GM18498 (cell line): ENCODE results near the gene MLH1.
"Not testable (repeated sequence)": the region's sequence is repeated elsewhere in the genome, so short reads cannot be mapped to it uniquely, and the experiment has no call there.

Experiments used
- ATAC-seq: cut with Tn5 transposase; IDR thresholded peaks from one replicate; pipeline ENCODE4 v1.9.1; 2021; ENCODE audit warnings: mild to moderate bottlenecking, moderate library complexity; ENCODE audit not compliant: unreplicated experiment

MLH1 gene

DNA sequence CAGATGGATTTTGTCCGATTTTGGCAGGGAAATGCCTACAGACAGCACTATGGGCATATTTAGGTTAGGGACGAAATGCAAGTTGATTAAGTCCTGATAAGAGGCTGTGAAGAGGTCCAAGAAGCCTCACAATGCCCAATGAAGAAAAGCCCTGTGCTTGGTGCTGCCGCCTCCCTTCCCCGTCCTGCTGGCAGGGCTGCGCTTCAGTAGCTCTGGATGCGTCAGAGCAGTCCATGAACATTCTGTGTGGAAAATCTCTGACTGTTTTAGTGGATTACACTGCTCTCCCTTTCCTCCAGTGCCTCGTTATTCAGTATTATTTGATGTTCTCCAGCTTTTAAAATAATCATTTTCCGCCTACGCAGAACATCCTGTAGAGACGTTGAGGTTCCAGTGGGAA is 39.6 kb downstream of the MLH1 start:
- ATAC-seq, result no peak

- no peak for ATAC-seq
Observed at GRCh38 chr3:37037352-37037751, 44.0 kb downstream of the MLH1 start.

- ATAC-seq, result no peak
Observed at GRCh38 chr3:37039161-37039846, 46.0 kb downstream of the MLH1 start.

DNA sequence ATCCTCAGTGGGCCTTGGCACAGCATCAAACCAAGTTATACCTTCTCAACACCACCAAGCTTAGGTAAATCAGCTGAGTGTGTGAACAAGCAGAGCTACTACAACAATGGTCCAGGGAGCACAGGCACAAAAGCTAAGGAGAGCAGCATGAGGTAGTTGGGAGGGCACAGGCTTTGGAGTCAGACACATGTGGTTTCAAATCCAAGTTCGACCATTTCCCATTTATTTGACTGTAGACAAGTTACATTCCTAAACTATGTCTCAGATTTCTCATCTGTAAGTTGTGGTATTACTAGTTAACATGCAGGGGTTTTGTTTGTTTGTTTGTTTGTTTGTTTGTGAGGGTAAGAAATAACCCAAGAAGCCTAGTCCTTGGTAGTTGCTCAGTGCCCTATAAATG is 46.9 kb downstream of the MLH1 start:
- ATAC-seq, result no peak

- no peak for ATAC-seq
Observed at GRCh38 chr3:37041546-37042195, 48.4 kb downstream of the MLH1 start.

- ATAC-seq, result not testable (repeated sequence)
Observed at GRCh38 chr3:37042712-37043111, 49.4 kb downstream of the MLH1 start.

DNA sequence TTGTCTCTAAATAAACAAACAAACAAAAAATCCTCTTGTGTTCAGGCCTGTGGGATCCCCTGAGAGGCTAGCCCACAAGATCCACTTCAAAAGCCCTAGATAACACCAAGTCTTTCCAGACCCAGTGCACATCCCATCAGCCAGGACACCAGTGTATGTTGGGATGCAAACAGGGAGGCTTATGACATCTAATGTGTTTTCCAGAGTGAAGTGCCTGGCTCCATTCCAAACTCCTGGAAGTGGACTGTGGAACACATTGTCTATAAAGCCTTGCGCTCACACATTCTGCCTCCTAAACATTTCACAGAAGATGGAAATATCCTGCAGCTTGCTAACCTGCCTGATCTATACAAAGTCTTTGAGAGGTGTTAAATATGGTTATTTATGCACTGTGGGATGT is 57.0 kb downstream of the MLH1 start:
- ATAC-seq, result no peak

DNA sequence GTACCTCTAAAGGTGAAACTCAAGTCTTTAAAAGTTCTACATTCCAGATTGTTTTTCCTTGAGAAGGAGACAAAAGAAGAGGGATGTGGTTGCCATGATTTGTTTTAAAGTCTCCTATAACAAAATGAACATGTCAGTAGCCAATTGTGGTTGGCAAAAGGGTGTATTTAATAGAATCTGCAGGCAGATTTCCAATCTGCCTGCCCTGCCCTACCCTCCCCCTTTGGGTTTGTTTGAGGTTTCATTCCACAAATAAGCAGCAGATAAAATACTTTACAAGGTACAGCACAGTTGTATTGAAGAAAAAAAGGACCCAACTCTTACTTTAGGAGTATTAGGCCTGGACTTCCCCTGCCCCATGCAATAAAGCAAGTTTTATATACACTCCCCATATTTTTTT is 59.5 kb downstream of the MLH1 start:
- ATAC-seq, result no peak

DNA sequence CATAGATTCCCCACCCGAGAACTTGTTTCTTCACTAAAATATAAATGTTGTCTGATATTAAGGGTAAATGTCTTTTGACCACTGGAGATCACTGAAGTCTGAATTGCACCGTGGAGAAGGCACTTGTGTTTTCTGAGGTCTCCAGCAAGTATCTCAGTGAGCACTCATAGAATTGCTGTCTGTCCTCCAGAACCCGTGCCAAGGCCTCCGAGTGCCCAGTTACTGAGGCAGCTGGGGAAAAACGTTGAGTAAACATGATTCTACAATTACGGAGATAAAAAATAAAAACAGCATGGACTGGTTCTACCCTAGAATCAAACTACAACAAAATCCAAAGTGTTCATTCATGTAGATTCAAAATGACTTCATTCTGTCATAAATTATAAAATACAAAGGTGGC is 60.0 kb downstream of the MLH1 start:
- no peak for ATAC-seq

DNA sequence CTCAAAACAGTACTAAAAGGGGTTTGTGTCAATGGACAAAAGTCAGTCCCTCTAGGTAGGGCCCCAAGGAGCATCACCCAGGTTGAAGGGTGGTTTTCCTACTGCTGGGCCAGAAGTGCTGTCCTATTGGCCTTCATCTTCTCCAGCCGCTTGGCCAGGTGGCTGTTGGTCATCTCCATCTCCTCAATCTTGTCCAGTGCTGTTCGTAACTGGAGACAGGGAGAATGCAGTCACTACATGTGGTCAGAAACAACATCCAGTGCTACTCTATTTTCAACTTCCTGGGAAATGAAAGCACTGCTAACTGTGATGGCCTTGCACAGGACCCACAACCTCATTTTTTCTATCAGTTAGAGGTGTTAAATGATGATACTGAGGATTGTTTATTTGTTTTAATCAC is 60.4 kb downstream of the MLH1 start:
- ATAC-seq, result no peak

DNA sequence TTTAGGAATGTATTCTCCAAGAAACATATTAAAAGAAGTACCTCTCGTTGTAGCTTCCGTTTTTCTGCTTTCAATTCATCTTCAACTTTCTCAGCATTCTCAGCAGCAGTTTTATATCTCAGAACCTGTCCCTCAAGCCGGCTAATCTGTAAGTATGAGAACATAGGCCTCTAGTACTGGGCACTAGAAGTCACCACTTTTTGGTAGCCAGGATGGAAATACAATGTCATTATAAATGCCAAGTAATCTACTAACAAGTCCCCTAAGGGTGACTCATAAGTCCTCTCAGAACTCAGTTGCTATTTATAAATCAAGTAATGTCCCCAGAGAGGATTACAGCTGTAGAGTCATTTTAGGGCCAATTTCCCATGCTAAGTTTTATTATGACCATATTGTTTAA is 61.1 kb downstream of the MLH1 start:
- peak; percentile 73 for ATAC-seq

- not testable (repeated sequence) for ATAC-seq
Observed at GRCh38 chr3:37055077-37055476, 61.8 kb downstream of the MLH1 start.

DNA sequence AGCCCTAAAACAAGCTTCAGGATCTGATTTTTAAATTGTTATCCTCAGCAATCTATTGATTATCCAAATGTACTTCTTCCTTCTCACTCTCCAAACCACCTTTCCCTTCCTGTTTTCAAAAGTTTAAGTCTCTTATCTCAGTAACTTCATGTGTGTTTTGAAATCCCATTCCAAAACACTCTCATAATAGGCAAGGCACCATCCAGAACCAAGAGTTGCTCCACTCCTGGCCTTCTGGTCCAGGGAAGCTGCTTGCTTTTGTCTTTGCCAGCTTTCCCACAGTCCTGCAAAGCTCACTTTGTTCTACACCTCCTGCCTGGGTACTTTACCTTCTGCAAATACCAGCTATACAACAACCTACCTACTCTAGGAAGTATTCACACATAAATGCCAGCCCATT is 63.5 kb downstream of the MLH1 start:
- no peak for ATAC-seq

- ATAC-seq, result no peak
Observed at GRCh38 chr3:37058117-37058516, 64.8 kb downstream of the MLH1 start.

DNA sequence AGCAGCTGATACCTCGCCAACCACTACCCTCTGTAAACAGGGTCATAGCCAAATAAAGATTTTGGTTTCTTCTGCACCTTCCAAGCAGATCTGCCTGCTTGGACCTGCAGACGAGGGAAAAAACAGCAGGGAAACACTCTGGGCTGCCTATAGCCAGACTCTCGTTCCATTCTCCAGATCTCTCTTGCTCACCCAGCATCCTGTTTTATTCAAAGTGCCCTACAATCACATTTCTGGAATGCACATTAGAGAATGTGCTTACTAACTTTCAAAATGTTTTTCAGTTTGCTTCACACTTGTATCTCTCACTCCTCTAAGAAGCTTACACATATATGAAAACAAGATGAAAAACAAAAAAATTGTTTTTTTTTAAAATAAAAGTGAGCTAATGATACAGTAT is 71.4 kb downstream of the MLH1 start:
- ATAC-seq, result no peak

GRCh38 chr3:37067577-37067976 is 74.3 kb downstream of the MLH1 start:
- no peak for ATAC-seq

GRCh38 chr3:37068031-37068430 is 74.7 kb downstream of the MLH1 start:
- ATAC-seq, result no peak

- ATAC-seq, result no peak
Observed at GRCh38 chr3:37071921-37072320, 78.6 kb downstream of the MLH1 start.

- no peak for ATAC-seq
Observed at GRCh38 chr3:37072892-37073291, 79.6 kb downstream of the MLH1 start.

GRCh38 chr3:37074178-37074577 is 80.9 kb downstream of the MLH1 start:
- ATAC-seq, result no peak

- ATAC-seq, result no peak
Observed at GRCh38 chr3:37075955-37076354, 82.6 kb downstream of the MLH1 start.

DNA sequence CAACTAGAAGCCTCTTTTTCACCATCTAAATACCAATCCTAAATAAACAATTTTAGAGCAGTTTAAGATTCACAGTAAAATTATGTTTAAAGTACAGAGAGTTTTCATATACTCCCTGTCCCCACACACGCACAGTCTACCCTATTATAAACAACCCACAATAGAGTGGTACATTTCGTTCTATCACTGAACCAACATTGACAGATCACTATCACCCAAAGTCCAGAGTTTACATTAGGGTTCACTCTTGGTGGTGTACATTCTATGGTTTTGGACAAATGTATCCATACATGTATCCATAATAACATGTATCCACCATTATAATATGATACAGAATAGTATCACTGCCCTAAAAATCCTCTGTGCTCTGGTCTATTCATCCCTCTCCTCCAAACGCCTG is 89.0 kb downstream of the MLH1 start:
- ATAC-seq, result no peak

GRCh38 chr3:37086918-37087317 is 93.6 kb downstream of the MLH1 start:
- no peak for ATAC-seq
